GM12873 (cell line): ENCODE data around the gene LSG1.

ENCODE experiments used
- TF ChIP-seq, protein P1 (sequence below): IDR thresholded peaks from 2 replicates; pipeline ENCODE4 v1.5.1; 2012; ENCODE audit warnings: low read depth, mild to moderate bottlenecking, moderate library complexity, low read length, control low read depth; ENCODE audit not compliant: insufficient read depth; ENCODE audit errors: missing control alignments

LSG1 gene

DNA sequence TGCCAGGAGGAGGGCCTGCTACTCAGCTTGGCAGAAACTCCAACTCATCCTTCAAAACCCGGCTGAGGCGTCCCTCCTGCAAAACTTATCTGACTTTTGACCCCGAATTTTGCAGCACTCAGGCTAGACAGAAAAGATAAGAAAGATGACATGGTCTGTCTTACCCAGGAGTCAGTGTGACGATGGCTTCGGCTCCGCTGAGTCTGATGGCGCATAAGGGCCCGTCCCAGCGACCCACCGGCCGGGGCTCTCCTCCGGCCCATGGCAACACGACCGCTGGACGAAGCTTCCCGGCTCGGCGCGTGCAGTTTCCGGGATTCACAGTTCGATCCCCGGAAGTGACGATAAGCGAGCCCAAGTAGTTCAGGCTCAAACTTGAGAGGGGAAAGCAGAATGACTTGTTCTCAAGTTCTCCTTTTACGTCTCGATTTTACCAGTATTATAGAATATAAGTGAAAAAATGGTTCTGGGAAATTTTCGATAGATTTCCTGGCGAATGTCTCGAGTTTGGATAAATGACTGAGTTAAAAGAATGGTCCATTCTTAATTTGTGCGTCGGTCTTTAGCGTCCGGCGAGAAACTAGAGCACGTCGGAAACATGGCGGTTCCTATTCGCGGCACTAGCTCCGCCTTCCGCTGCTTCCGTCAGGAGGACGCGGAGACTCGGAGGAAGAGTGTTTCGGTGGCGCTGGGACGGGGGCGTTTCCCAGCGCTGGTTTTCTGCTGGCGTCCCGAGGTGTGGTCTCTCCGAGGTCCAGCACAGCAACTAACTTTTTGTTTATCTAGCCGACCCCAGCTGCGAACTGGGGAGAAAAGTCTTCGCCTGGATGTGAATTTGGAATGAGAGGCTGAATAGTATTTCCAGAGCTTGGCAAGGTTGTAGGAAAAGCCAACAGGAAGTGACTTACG is at the start of gene LSG1:
LSG1 (minus strand) TSS at position 292 of the 909 bp plus-strand sequence; CDS start at position 263, 29 bp downstream.
- TF ChIP-seq, protein P1, sequence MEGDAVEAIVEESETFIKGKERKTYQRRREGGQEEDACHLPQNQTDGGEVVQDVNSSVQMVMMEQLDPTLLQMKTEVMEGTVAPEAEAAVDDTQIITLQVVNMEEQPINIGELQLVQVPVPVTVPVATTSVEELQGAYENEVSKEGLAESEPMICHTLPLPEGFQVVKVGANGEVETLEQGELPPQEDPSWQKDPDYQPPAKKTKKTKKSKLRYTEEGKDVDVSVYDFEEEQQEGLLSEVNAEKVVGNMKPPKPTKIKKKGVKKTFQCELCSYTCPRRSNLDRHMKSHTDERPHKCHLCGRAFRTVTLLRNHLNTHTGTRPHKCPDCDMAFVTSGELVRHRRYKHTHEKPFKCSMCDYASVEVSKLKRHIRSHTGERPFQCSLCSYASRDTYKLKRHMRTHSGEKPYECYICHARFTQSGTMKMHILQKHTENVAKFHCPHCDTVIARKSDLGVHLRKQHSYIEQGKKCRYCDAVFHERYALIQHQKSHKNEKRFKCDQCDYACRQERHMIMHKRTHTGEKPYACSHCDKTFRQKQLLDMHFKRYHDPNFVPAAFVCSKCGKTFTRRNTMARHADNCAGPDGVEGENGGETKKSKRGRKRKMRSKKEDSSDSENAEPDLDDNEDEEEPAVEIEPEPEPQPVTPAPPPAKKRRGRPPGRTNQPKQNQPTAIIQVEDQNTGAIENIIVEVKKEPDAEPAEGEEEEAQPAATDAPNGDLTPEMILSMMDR: no peak

DNA sequence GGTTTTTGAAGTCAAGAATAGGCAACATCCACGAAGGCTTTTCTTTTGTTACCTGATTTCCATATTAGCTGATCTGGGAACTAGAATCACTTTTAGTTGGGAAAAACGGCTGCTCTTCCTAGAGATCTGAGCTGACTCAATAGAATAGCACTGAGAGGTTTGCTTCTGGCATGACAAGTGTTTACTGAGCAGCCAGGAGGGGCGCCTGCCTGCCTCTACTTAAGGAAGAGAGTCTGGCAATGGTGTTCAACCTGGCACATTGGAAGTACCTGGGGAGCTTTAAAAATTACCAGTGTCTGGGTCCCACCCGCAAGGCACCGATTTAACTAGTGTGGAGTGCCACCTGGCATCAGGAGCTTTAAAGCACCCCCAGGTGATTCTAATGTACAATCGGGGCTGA is 48.1 kb upstream of the LSG1 start:
- TF ChIP-seq, protein P1: no peak

DNA sequence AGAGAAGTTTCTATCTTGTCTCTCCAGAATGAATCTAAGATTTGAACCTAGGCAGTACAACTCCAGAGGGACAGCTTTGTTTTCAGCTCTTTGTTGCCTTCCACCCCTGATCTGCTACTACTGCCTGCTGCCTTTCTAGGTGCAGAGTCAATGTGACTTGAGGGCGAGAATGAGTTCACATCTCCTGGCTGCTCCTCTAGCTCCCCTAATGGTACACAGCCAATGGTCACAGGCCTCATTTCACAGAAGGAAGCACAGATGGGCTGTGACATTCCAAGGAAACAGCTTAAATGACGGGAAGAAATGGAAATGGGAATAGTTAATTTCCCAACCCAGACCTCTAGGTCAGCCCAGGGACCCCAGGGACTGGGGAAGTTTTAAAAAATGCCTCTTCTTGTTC is 46.1 kb upstream of the LSG1 start:
- TF ChIP-seq, protein P1: no peak

DNA sequence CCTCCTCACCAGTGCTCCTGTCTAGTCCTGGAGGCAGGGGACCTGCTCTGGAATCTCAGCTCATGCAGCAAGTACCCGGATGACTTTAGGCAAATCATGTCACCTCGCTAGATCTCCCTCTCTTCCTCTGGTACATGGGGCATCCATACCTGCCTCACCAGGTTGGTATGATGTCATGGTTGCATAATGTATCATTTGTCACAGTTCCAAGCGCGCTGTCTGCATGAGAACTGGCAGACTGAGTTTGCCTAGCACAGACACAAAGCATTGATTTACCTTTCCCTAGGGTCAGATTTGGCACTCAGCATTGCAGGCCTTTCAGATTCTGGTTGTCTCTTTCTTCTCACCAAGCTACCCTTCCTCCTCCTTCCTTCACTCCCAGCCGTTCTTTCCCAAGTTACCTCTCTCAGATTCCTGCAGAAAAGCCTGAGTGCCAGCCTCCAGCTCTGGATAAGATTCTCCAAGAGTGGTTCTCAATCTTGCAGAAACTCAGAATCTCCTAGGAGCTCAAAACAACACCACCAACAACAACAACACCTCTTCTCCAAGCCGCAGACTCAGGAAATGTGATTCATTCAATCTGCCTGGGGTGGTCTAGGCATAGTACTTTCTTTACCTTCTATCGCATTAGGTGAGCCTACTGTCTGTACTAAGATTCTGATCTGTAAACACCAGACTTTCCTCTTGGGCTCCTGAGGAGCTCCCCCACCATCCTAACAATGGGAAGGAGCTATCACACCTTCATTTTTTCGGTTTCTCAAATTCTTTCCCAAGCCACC is 43.2 kb upstream of the LSG1 start:
- TF ChIP-seq, protein P1: no peak

DNA sequence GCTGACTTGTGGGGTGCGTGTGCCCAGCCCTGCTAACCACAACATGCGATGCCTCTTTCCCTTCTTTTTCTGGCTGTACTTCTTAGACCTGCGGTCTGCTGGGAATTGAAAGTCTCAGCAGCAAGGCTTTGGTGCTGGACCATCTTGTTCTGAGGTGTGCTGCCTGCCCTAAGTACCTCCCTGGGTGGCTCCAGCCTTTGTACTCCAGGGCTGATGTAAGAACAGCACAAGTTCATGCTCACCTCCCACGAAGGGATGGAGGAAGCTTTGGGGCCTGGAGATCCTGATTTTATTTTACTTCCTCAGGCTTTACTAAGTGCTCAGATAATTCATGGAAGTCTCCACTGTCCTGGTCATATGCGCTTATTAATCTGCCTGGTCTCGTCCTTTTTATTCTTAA is 42.6 kb upstream of the LSG1 start:
- TF ChIP-seq, protein P1: no peak

DNA sequence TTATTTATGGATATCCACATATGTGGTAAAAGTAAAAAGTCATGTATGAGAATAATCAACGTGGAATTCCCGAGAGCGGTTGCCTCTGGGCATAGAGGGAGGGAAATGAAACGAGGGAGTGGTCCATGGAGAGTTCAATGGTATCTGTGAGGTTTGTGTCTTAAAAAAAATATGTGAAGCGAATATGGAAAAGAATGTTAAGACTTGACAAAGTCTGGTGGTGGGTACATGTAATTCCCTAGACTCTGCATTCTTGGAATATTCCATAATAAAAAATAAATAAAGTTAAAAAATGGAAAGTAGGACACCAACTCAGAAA is 42.1 kb upstream of the LSG1 start:
- TF ChIP-seq, protein P1: no peak
